GM12892 (cell line): ENCODE results near the gene TRIM10.

Experiments used
- DNase-seq: peaks from one replicate; pipeline ENCODE4 v3.0.0; 2011; ENCODE audit not compliant: insufficient read length
- FAIRE-seq: peaks from 2 replicates; lab custom pipeline; 2011; peaks lifted over from hg19 to GRCh38; lab: Jason Lieb, UNC
- POLR2A ChIP-seq: IDR thresholded peaks from 2 replicates; pipeline ENCODE4 v1.6.1; 2011; ENCODE audit warnings: low read depth, low read length, control low read depth
- POLR2AphosphoS5 ChIP-seq: IDR thresholded peaks from 2 replicates; pipeline ENCODE4 v1.6.1; 2011; ENCODE audit warnings: low read depth, low read length, control low read depth
- TAF1 ChIP-seq: IDR thresholded peaks from 2 replicates; pipeline ENCODE4 v1.6.1; 2011; ENCODE audit warnings: low read depth, mild to moderate bottlenecking, control low read depth, low read length, borderline replicate concordance

Gene TRIM10

DNA sequence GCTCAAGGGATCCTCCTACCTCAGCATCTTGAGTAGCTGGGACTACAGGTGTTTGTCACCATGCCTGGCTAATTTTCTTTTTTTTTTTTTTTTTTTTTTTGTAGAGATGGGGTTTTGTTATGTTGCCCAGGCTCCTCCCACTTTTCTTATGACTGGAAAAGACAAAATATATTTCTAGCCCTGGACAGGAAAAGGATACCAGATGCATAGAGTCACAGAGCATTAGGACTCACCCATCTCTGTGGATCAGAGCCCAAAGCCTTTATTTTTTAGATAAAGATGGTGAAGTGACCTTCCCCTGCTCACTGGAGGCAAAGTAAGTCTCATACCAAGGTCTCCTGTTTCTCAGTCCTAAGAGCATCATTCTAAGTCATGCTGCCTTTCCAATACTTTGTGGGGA, 3.4 kb downstream of the TRIM10 start:
- DNase-seq: no peak
- FAIRE-seq: no peak
- TF ChIP-seq TAF1 (no peak), POLR2A (no peak), POLR2AphosphoS5 (no peak)

DNA sequence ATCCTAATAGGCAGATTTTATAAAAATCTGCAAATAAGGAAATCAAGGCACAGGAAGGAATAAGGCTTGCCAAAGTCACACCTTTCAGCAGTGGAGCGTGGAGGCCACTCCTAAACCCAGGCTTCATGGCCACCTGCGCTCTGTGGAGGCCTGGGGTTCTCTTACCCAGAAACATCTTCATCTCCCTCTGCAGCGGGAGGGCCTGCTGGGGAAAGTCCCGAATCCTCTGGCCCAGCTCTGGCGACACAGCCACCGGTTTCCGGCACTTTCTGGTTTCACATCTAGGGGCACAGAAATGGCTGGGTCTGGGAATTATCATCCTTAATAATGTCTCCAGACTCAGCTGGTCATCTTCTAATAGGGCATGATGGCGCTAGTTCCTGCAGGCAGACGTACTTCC, 4.2 kb downstream of the TRIM10 start:
- no peak for DNase-seq
- TF ChIP-seq TAF1: no peak
- TF ChIP-seq POLR2A: no peak
- no peak for TF ChIP-seq POLR2AphosphoS5

DNA sequence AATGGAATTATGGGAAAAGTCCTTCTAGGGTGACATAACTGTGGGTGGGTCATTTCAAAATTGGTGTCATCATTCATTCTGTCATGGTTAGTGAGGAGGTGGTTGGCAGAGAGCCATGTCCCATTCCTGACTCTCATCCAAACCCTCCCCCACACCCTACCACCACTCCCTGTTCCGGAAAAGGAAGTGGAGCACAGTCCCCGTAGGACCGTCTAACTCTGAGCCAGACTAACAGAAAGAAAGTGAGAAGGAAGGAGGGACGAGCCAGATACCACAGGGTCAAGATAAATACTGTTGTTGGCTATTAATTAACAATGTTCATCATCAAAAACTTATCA, 4.8 kb downstream of the TRIM10 start:
- TF ChIP-seq POLR2AphosphoS5: no peak
- no peak for TF ChIP-seq POLR2A
- TF ChIP-seq TAF1: no peak
- FAIRE-seq: no peak
- DNase-seq: no peak

More for the DNA sequence above, 4.2 kb downstream of the TRIM10 start:
- no peak for FAIRE-seq

DNA sequence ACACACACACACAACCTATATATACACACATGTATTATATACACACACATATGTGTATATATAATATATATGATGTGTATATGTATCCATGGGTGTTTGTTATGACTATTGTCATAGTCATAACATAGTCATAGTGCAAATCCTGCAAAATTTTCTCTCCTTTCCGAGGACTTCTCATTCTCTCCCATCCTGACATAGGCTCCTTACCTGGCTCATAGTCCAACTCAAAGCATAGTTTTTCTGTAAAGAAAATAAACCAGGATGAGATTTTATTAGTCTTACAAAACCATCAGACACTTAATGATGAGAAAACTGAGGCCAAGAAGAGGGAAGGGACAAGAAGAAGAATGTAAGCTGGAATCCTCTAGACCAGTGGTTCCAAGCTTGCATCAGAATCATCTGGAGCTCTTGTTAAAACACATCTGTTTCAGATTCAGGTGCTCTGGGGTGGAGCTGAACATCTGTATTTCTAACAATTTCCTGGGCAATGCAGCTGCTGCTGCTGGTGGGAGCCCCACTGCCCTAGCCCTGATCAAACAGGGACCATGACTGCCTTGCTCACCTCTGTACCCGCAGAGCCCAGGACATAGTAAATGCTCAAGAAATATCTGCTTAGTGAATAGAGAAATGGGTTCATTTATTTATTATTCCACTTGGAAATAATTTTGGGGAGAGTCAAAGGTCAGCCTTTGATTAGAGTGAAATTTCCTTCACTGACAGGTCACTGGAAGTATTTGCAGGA, 5.3 kb downstream of the TRIM10 start:
- FAIRE-seq: no peak
- TF ChIP-seq POLR2AphosphoS5 (no peak), TAF1 (no peak), POLR2A (no peak)
- no peak for DNase-seq

DNA sequence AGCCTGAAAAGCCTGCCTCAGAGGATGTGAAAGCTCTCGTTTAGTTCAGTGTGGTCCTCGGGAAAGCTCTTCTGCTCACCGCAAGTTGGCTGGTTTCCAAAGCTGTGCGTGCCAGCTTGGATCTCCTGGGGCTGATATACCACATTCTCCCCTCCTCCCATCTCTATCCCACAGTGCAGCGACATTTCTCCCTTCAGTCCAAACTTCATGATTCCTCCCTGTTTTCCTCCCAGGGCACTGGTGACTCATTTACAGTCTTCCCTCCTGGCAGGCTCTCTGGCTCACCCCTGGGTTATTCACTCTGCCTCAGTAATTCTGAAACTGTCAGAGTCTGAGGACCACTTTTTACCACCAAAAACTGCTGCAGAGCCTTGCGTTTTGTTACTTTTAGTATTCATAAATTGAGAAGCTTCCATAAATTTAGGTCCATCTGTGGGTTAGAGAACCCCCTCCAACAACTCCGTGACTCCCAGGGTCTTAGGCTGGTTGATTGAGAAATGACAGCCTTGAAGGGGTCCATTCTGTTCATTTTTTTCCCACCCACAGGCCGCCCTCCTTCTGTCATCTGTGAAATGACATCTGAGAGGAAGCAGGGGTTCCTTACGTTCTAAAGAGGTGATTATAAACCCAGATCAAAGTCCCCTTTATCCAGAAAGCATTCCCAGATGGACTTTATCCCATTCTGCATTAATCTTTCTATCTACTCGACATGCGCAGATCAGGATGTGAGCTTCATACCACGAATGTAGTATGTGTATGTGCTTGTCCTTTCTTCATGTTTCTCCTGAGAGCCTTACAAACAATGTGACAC, 6.1 kb downstream of the TRIM10 start:
- FAIRE-seq (no peak), DNase-seq (no peak)
- TF ChIP-seq TAF1 (no peak), POLR2AphosphoS5 (no peak), POLR2A (no peak)

DNA sequence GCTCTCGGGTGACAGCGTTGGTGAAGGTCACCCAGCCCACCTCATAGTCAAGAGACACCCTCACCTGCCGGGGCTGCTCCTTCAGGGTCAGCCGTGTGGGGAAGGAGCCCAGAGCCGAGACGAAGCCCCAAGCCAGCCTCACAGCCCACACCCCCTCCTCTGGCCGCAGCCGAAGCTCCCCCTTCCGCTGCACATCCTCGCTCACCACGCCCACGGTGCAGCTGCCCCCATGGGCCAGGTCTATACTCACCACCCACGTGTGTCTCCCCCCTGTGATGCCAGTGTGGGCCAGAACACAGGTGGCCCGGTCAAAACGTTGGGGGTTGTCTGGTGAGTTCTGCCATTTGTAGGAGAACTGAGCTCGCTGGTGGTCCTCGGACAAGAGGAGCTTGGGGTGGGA, 7.0 kb downstream of the TRIM10 start:
- FAIRE-seq: no peak

DNA sequence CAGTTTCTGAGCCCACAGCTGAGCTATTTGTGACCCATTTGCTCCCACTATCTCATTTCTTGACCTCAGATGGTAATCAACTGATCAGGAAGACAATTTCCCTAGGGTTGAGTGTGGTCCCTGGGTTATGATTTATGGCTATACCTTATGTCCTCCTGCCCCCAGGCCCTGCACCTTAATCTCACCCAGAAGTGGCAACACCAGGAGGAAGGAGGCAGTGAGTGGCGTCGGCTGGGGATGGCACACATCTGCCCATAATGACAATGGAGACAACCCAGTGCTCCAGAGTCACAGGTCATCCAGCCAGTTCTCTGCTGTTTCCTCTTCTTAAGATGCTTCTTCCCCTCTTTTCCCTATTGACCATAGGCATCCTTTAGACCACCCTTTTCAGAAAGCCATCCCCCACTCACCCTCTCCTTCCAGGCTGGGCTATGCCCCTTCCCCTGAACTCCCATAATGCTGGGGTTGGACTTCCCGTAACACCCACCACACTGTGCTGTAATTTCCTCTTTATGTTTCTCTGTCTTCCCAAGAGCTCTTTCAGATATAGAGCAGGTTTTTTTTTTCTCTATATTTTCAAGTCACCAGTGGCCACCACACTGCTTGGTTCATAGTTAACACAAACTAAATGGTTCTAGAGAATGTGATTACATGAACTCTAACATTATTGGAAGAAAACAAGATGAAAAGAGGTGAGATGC, 8.0 kb downstream of the TRIM10 start:
- no peak for FAIRE-seq
- TF ChIP-seq POLR2AphosphoS5 (no peak), TAF1 (no peak), POLR2A (no peak)
- no peak for DNase-seq

More for the DNA sequence above, 7.0 kb downstream of the TRIM10 start:
- no peak for DNase-seq
- no peak for TF ChIP-seq POLR2A
- no peak for TF ChIP-seq TAF1
- no peak for TF ChIP-seq POLR2AphosphoS5

DNA sequence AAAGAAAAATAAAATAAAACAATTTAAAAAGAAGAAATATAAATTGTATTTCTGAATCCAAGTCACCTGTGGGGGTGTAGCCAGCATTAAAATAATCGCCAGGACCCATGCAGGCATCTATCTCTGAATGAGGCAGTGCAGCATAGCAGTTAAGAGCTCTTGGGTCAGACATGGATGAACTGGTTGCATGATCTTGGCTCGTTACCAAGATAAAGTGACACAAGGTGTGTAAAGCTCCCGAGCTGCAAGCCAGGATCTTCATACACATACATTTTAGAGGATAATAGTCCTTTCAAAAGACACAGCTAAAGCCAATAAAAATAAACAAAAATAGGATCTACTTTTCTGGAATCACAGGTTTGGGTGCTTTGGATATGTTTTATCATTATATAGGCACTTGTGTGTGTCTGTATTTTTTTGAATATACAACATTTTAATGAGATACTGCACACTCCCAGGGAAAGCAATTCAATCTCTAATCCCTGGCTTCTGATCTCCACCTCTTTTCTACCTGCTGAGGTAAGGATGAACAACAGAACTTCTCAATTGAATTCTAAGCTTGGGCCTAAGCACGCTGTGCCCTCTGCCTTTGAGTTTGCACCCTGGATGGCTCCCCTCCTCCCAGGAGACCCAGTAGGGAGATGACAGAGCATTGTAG, 8.9 kb downstream of the TRIM10 start:
- no peak for TF ChIP-seq TAF1
- no peak for TF ChIP-seq POLR2A
- TF ChIP-seq POLR2AphosphoS5: no peak
- no peak for DNase-seq
- FAIRE-seq: no peak

DNA sequence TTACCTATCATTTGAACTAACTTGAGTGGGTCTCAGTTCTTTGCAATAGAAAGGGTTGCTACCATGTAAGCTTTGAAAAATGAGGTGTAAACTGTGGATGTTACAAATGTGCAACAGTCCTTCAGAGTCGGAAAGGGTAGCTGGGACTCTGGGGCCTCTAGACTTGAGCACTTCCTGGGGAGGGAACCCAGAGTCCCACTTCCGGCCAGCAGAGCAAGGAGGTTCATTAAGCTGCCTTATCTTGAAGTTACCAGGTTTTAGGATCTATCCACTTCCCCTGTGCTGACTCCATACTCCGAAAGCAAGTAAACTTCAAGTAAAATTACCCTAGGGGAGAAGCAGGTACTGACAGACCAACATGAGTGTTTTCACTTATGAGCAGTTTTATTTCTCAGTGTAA, 9.4 kb downstream of the TRIM10 start:
- FAIRE-seq: no peak
- no peak for DNase-seq
- no peak for TF ChIP-seq TAF1
- no peak for TF ChIP-seq POLR2AphosphoS5
- no peak for TF ChIP-seq POLR2A

DNA sequence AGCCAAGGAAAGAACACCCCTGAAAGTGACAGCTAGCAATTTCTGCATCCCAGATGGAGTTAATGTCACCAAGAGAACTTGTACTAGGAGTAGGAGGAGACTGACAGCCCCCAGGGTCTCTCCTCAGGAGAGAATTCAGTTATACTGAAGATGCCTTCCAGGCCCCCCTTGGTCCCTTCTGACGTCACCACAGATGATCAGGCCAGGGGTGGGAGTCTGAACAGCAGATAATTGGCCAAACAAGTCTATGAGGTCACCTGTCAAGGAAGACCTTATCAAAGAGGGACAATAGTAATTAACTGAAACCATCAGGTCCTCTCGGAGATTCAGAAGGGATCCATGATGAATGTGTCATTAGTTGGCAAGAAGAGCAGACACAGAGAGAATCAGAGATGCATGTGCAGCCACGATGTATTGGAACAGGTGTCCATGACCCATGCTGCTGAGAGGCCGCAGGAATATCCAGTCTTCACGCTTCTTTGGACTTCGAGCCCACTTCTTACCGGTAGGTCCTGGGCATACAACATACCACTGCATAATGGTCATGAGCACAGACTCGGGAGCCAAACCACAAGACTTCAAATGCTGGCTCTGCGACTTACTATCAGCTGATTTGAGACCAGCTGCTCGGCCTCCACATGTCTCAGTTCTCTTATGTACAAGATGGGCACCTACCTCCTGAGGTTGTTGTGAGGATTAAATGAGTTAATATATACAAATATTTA, 10.2 kb downstream of the TRIM10 start:
- no peak for TF ChIP-seq POLR2A
- no peak for TF ChIP-seq POLR2AphosphoS5
- TF ChIP-seq TAF1: no peak
- DNase-seq (no peak), FAIRE-seq (no peak)
